ENCODE data around the gene UBA5. TPM values are rescaled to one million over a fixed set of nuclear protein-coding genes. Genes with fewer than 3 reads are reported as not detected.

UBA5 gene
- polyA plus RNA-seq, 1 donor (not counting 4 experiments of a cell fraction or from before 2014, with no cell fraction given) = 48.0 TPM

DNA sequence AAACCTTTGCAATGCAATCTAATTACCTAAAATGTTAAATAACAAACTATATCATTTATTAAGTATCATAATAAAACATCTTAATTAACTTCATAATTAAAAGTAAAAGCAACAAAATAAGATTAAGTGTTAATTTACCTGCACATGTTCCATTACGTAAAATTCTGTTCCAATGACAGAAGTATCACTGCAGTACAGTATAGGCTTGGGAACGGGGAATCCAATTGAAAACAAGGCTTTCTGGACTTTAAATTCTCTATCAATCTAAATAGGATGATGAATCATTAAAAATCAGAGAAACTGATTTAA is 17.6 kb upstream of the UBA5 start:
- dilution Hi-C loops (cut with MboI; ENCODE audit: extremely low pct_ligation_motif_present, low sequenced_read_pairs) = no loop called here

DNA sequence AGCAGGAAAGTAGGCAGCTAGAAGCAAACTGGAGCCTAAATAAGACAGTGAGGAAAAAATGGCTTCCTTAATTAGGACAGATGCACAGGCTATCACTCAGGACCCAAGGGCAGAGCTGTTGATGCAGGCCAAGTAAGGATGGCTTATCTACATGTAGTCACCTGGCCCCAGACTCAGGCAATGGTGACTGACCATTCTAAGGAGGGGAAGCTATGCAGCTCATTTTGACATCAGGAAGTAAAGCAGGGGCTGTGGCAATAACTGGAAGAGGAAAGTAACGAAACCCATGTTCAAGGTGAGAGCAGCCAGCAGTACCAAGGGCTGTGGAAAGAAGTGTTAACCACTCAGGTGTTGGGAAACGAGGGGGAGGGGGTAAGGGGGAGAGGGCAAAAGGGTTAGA is 16.8 kb upstream of the UBA5 start:
- H3K9me3 ChIP-seq (ENCODE audit: control insufficient read depth, low read depth, low read length) = no peaks in the 10 kb centered on the region
- no peak overlapping the region for H3K27ac ChIP-seq (ENCODE audit: control insufficient read depth, insufficient read depth, low read length)
- no peaks in the 10 kb centered on the region for H3K36me3 ChIP-seq (ENCODE audit: control insufficient read depth in 2 of 2, extremely low read depth in 1 of 2, insufficient read depth in 2 of 2, low read length in 2 of 2)
- no peak overlapping the region for H2AFZ ChIP-seq (ENCODE audit: control insufficient read depth, low read length)
- H3K9ac ChIP-seq (ENCODE audit: control insufficient read depth, extremely low read depth, insufficient read depth, low read length) = no peak overlapping the region
- DNase-seq (ENCODE audit: low read depth, low spot score) (no peak), FAIRE-seq (no peak)
- no peak overlapping the region for H3K4me3 ChIP-seq (ENCODE audit: control insufficient read depth in 2 of 3, extremely low read depth in 1 of 3, insufficient read depth in 2 of 3, low read depth in 1 of 3, low read length in 3 of 3)
- TF ChIP-seq, protein P1, sequence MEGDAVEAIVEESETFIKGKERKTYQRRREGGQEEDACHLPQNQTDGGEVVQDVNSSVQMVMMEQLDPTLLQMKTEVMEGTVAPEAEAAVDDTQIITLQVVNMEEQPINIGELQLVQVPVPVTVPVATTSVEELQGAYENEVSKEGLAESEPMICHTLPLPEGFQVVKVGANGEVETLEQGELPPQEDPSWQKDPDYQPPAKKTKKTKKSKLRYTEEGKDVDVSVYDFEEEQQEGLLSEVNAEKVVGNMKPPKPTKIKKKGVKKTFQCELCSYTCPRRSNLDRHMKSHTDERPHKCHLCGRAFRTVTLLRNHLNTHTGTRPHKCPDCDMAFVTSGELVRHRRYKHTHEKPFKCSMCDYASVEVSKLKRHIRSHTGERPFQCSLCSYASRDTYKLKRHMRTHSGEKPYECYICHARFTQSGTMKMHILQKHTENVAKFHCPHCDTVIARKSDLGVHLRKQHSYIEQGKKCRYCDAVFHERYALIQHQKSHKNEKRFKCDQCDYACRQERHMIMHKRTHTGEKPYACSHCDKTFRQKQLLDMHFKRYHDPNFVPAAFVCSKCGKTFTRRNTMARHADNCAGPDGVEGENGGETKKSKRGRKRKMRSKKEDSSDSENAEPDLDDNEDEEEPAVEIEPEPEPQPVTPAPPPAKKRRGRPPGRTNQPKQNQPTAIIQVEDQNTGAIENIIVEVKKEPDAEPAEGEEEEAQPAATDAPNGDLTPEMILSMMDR (optimal IDR thresholded peaks at IDR 0.05 in 1 of 3, IDR thresholded peaks at IDR 0.05 in 1 of 3, conservative IDR thresholded peaks at IDR 0.05 in 1 of 3; ENCODE audit: extremely low read depth in 1 of 3, insufficient read depth in 2 of 3, low read length in 3 of 3) = no peak
- no peak for TF ChIP-seq EZH2 (IDR thresholded peaks at IDR 0.05; ENCODE audit: low read length)
- dilution Hi-C loops (cut with MboI; ENCODE audit: extremely low pct_ligation_motif_present, low sequenced_read_pairs) = no loop called here
- no peaks in the 10 kb centered on the region for H3K27me3 ChIP-seq (ENCODE audit: control insufficient read depth, extremely low read depth, insufficient read depth, low read length)
- no peaks in the 10 kb centered on the region for H4K20me1 ChIP-seq (ENCODE audit: control insufficient read depth, extremely low read depth, insufficient read depth, low read length)
- peaks cover 9% of the 10 kb centered on the region for H3K4me1 ChIP-seq (ENCODE audit: control insufficient read depth, extremely low read depth, insufficient read depth, low read length)
- H3K9me1 ChIP-seq (ENCODE audit: control insufficient read depth, extremely low read depth, insufficient read depth, low read length) = no peaks in the 10 kb centered on the region
- no peaks in the 10 kb centered on the region for H3K79me2 ChIP-seq (ENCODE audit: control insufficient read depth, insufficient read depth, low read length)
- H3K4me2 ChIP-seq (ENCODE audit: control insufficient read depth, extremely low read depth, insufficient read depth, low read depth, low read length) = no peak overlapping the region

More for the DNA sequence above, 17.6 kb upstream of the UBA5 start:
- H3K27ac ChIP-seq (ENCODE audit: control insufficient read depth, insufficient read depth, low read length) = no peak overlapping the region
- no peaks in the 10 kb centered on the region for H3K36me3 ChIP-seq (ENCODE audit: control insufficient read depth in 2 of 2, extremely low read depth in 1 of 2, insufficient read depth in 2 of 2, low read length in 2 of 2)
- no peak overlapping the region for H3K9ac ChIP-seq (ENCODE audit: control insufficient read depth, extremely low read depth, insufficient read depth, low read length)
- H3K79me2 ChIP-seq (ENCODE audit: control insufficient read depth, insufficient read depth, low read length) = no peaks in the 10 kb centered on the region
- no peak for FAIRE-seq
- no peaks in the 10 kb centered on the region for H3K9me1 ChIP-seq (ENCODE audit: control insufficient read depth, extremely low read depth, insufficient read depth, low read length)
- H2AFZ ChIP-seq (ENCODE audit: control insufficient read depth, low read length) = no peak overlapping the region
- H3K4me2 ChIP-seq (ENCODE audit: control insufficient read depth, extremely low read depth, insufficient read depth, low read depth, low read length) = no peak overlapping the region
- H3K9me3 ChIP-seq (ENCODE audit: control insufficient read depth, low read depth, low read length) = no peaks in the 10 kb centered on the region
- DNase-seq (ENCODE audit: low read depth, low spot score) = no peak
- no peaks in the 10 kb centered on the region for H4K20me1 ChIP-seq (ENCODE audit: control insufficient read depth, extremely low read depth, insufficient read depth, low read length)
- H3K27me3 ChIP-seq (ENCODE audit: control insufficient read depth, extremely low read depth, insufficient read depth, low read length) = no peaks in the 10 kb centered on the region
- TF ChIP-seq EZH2 (IDR thresholded peaks at IDR 0.05; ENCODE audit: low read length) = no peak
- TF ChIP-seq, protein P1 (optimal IDR thresholded peaks at IDR 0.05 in 1 of 3, IDR thresholded peaks at IDR 0.05 in 1 of 3, conservative IDR thresholded peaks at IDR 0.05 in 1 of 3; ENCODE audit: extremely low read depth in 1 of 3, insufficient read depth in 2 of 3, low read length in 3 of 3) = no peak
- peaks cover 16% of the 10 kb centered on the region for H3K4me1 ChIP-seq (ENCODE audit: control insufficient read depth, extremely low read depth, insufficient read depth, low read length)
- H3K4me3 ChIP-seq (ENCODE audit: control insufficient read depth in 2 of 3, extremely low read depth in 1 of 3, insufficient read depth in 2 of 3, low read depth in 1 of 3, low read length in 3 of 3) = no peak overlapping the region

All from keratinocyte (primary cell).